Measurements from ENCODE around the gene GLA. TPM values are rescaled to one million over a fixed set of nuclear protein-coding genes. Genes with fewer than 3 reads are reported as not detected.
A peak's percentile ranks its signal among the peaks of the same experiment; 100 is the strongest.

GLA gene
- total RNA-seq, 5 donors from 2014 or later (not counting 1 experiment from before 2014, with no cell fraction given), result 11.3 to 22.5 (median 14.9) TPM

DNA sequence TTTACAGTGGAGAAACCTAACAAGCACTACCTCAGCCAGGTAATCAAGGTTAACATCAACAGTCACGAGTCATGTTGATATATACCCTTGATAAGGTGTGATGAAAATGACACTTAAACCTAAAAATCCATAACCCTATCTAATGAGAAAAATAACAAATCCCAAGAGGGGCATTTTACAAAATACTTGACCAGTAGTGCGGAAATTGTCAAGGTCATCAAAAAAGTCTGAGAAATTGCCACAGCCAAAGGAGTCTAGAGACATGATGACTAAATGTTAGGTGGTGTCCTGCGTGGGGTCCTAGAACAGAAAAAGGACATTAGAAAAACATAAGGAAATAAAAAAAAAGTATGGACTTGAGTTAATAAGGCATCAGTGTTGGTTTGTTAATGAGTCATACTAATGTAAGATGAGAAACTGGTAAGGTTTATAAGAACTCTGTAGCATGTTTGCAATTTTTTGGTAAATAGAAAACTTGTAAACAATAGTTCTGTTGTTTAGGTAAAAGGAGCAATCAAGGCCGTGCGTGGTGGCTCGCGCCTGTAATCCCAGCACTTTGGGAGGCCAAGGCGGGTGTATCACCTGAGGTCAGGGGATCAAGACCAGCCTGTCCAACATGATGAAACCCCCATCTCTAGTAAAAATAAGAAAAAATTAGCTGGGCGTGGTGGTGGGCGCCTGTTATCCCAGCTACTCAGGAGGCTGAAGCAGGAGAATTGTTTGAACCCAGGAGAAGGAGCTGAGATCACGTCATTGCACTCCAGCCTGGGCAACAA, 14.0 kb downstream of the GLA start:
- WGBS (ENCODE audit: insufficient coverage), result no CpG with 5 or more reads among the region's 11 CpGs

DNA sequence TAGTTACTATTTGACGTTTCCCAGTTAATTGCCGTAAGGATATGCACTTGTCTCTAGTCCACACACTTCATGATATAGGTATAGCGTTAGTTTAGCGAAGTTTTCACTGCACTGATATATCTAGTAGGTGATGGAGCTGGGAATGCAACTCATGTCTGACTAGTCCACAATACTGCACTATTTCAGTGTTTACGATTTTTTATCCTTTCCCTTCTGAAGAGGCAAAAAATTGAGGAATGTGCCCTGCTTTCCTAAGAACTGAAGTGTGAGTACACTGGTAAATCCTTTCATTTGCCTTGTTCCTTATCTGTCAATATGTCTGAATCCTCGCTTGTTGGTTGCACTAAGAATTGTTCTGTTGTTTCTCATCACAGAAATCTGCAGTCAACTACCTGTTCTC, 15.9 kb downstream of the GLA start:
- no peaks in the 10 kb centered on the region for H3K9me3 Mint-ChIP-seq
- H3K9me3 ChIP-seq, result no peaks in the 10 kb centered on the region
- H3K36me3 ChIP-seq (ENCODE audit: control insufficient read depth in 2 of 2, extremely low read depth in 1 of 2, insufficient read depth in 1 of 2, low read length in 1 of 2), result peaks cover 0 to 6% of the 10 kb centered on the region in 2 donors
- H3K27me3 ChIP-seq (replicated peaks in 1 of 2; ENCODE audit: control insufficient read depth in 2 of 2, extremely low read depth in 1 of 2, insufficient read depth in 2 of 2, low read length in 1 of 2), result no peaks in the 10 kb centered on the region
- no CpG with 5 or more reads among the region's 6 CpGs for WGBS (ENCODE audit: insufficient coverage)
- peak overlapping the region; percentile 17 to 65 for H3K4me3 ChIP-seq (ENCODE audit: control insufficient read depth in 1 of 2, extremely low read depth in 1 of 2, low read length in 1 of 2)
- H3K27ac Mint-ChIP-seq, result peak overlapping the region; percentile 93 to 94
- H3K4me1 ChIP-seq (ENCODE audit: control insufficient read depth in 1 of 2, extremely low read depth in 1 of 2, insufficient read depth in 2 of 2, low read length in 2 of 2), result peaks cover 5 to 11% of the 10 kb centered on the region in 2 experiments
- H3K27me3 Mint-ChIP-seq, result no peaks in the 10 kb centered on the region
- H3K27ac ChIP-seq (ENCODE audit: low read length), result peak overlapping the region; percentile 81
- DNase-seq (no peak), ATAC-seq (replicated peaks in 1 of 4) (no peak)
- POLR2A ChIA-PET, result interaction anchor here in 1 of 2 donors (0.8 kb wide), 1 partner anchor 14 kb away, joined by 3 read pairs; no protein-coding TSS in a partner anchor
- H3K4me3 Mint-ChIP-seq, result peak overlapping the region; percentile 88 to 93 (median 92)
- H3K36me3 Mint-ChIP-seq, result peaks cover 18% of the 10 kb centered on the region
- CTCF ChIA-PET, result interaction anchor here (0.5 to 0.8 kb wide), 2 partner anchors 11 to 26 kb away, joined by 3 to 4 read pairs; no protein-coding TSS in a partner anchor
- peaks cover 19 to 32% (median 30%) of the 10 kb centered on the region in 3 donors for H3K4me1 Mint-ChIP-seq

More for the DNA sequence above, 14.0 kb downstream of the GLA start:
- peaks cover 5 to 11% of the 10 kb centered on the region in 2 experiments for H3K4me1 ChIP-seq (ENCODE audit: control insufficient read depth in 1 of 2, extremely low read depth in 1 of 2, insufficient read depth in 2 of 2, low read length in 2 of 2)
- Mint-ChIP-seq H3K4me1 (peaks cover 19 to 32% (median 30%) of the 10 kb centered on the region in 3 donors), H3K36me3 (peaks cover 18% of the 10 kb centered on the region), H3K4me3 (no peak overlapping the region), H3K27ac (peak overlapping the region in 1 of 2 donors; percentile 19), H3K27me3 (no peaks in the 10 kb centered on the region), H3K9me3 (no peaks in the 10 kb centered on the region)
- H3K27me3 ChIP-seq (replicated peaks in 1 of 2; ENCODE audit: control insufficient read depth in 2 of 2, extremely low read depth in 1 of 2, insufficient read depth in 2 of 2, low read length in 1 of 2), result no peaks in the 10 kb centered on the region
- ATAC-seq (replicated peaks in 1 of 4) (no peak), DNase-seq (no peak)
- no peak overlapping the region for H3K27ac ChIP-seq (ENCODE audit: low read length)
- peaks cover 0 to 6% of the 10 kb centered on the region in 2 donors for H3K36me3 ChIP-seq (ENCODE audit: control insufficient read depth in 2 of 2, extremely low read depth in 1 of 2, insufficient read depth in 1 of 2, low read length in 1 of 2)
- POLR2A ChIA-PET, result no interaction called here
- no peaks in the 10 kb centered on the region for H3K9me3 ChIP-seq
- CTCF ChIA-PET, result interaction anchor here (0.6 to 0.9 kb wide), 3 partner anchors 25 to 82 kb away, joined by 3 to 8 read pairs (median 4); no protein-coding TSS in a partner anchor
- H3K4me3 ChIP-seq (ENCODE audit: control insufficient read depth in 1 of 2, extremely low read depth in 1 of 2, low read length in 1 of 2), result no peak overlapping the region

DNA sequence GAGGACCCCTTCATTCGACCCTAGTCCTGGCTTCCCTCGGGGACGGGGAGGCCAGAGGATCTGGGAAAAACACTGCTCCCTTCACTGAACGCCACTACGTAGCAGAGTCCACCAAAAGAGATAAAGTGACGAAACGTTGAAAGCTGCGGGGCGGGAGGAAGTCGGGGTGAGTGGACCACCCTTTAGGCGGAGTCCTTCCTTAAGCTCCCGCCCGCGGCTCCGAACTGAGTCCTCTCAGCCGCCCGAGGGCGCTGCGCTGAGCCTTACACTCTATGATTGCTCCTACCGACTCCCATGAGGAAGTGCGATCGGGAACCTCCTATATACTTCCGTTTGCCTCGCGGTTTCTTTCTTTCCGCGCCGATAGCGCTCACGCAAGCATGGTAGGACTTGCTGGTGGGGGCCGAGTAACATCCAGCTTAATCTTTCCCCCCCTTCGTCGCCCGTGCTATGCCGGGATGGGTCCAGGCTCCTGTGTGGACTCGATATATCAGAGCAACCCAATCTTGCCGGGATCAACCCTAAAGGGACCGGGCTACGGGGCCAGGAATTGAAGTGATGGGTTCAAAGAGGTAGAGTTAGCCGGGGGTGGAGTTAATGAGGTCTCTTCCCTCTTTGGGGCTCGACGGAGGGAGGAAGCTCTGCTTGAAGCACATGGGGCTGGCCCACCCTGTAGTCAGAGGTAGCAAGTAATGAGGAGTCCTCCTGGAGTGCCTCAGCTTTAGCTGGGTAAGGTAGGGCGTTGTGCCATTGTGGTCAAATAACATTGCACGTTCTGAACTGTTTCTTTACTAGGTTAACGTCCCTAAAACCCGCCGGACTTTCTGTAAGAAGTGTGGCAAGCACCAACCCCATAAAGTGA, 16.8 kb downstream of the GLA start, which contains the start of gene RPL36A:
Gene RPL36A (plus strand): TSS at position 348 of the 862 bp plus-strand sequence. CDS start 33 bp downstream, at position 381.
- Mint-ChIP-seq H3K27ac (peak within 1 kb of the TSS; percentile 93 to 94), H3K9me3 (no peaks in the 10 kb centered on the region), H3K4me3 (peak within 1 kb of the TSS; percentile 88 to 93 (median 92)), H3K4me1 (peaks cover 19 to 35% (median 30%) of the 10 kb centered on the region in 3 donors), H3K27me3 (peaks cover 0 to 4% of the 10 kb centered on the region in 2 donors), H3K36me3 (peaks cover 18% of the 10 kb centered on the region)
- no peaks in the 10 kb centered on the region for H3K9me3 ChIP-seq
- H3K4me3 ChIP-seq (ENCODE audit: control insufficient read depth in 1 of 2, extremely low read depth in 1 of 2, low read length in 1 of 2), result peak within 1 kb of the TSS; percentile 64 to 65
- WGBS (ENCODE audit: insufficient coverage), result 0% methylated on average over 7 of the region's 47 CpGs
- H3K27ac ChIP-seq (ENCODE audit: low read length), result peak within 1 kb of the TSS; percentile 81
- ATAC-seq (replicated peaks in 1 of 4), result peak; percentile 93 to 96 (median 94)
- peaks cover 5 to 11% of the 10 kb centered on the region in 2 experiments for H3K4me1 ChIP-seq (ENCODE audit: control insufficient read depth in 1 of 2, extremely low read depth in 1 of 2, insufficient read depth in 2 of 2, low read length in 2 of 2)
- CTCF ChIA-PET, result interaction anchor here (0.8 to 1.4 kb wide), 6 partner anchors 12 to 44 kb away, joined by 3 to 5 read pairs (median 4); partner anchors contain the start of gene TIMM8A (in 1 of the 2)
- H3K27me3 ChIP-seq (replicated peaks in 1 of 2; ENCODE audit: control insufficient read depth in 2 of 2, extremely low read depth in 1 of 2, insufficient read depth in 2 of 2, low read length in 1 of 2), result no peaks in the 10 kb centered on the region
- POLR2A ChIA-PET, result interaction anchor here in 1 of 2 donors (0.8 to 1.2 kb wide), 3 partner anchors 13 to 570 kb away, joined by 3 read pairs; partner anchors contain the start of genes CSTF2 and TIMM8A
- peaks cover 0 to 6% of the 10 kb centered on the region in 2 donors for H3K36me3 ChIP-seq (ENCODE audit: control insufficient read depth in 2 of 2, extremely low read depth in 1 of 2, insufficient read depth in 1 of 2, low read length in 1 of 2)
- DNase-seq, result peak; percentile 54 to 87 (median 68)

DNA sequence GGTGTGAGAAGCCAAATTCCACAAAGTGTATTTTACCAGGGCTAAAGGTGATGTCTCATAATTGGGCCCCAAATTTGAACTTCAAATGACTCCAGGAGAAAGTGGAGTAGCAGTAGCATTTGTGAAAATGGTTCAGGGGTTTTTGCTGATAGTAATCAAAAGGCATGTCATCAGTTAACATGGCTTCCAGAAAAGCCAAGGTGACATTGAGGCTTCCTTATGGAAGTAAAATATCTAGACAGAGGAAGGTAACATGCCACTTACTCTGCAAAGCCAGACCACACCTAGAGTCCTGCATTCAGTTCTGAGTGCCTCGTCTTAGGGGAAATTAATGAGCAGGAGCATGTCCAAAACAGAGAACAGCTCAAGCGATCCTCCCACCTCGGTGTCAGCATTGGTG, 19.1 kb downstream of the GLA start:
- ATAC-seq (replicated peaks in 1 of 4), result no peak
- no peak overlapping the region for H3K4me3 Mint-ChIP-seq

DNA sequence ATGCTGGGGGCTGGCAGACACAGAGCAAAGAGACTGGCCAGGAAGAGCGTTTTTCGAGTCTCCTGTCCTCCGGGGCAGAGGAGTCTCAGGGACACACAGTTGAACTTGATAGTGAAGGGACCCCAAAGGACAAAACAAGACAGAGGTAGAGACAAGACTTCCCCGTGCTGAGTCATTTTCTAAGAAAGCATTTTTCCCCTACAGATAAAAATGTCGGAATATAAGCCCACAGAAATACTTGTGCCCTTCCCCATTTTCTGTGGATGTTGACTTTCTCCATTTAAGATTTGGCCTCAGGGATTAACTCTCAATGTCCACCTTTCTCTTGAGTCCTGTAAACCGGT, 21.2 kb downstream of the GLA start:
- H3K4me3 ChIP-seq (ENCODE audit: control insufficient read depth in 1 of 2, extremely low read depth in 1 of 2, low read length in 1 of 2), result no peak overlapping the region

More for the DNA sequence above, 19.1 kb downstream of the GLA start:
- H3K27ac ChIP-seq (ENCODE audit: low read length), result no peak overlapping the region
- H3K27ac Mint-ChIP-seq, result no peak overlapping the region
- H3K4me1 Mint-ChIP-seq, result peaks cover 15 to 33% (median 30%) of the 10 kb centered on the region in 3 donors
- ChIA-PET CTCF (no interaction called here), POLR2A (interaction anchor here in 1 of 2 donors (0.6 kb wide), 1 partner anchor 92 kb away, joined by 3 read pairs; no protein-coding TSS in a partner anchor)
- H3K27me3 Mint-ChIP-seq, result peaks cover 0 to 4% of the 10 kb centered on the region in 2 donors
- no peaks in the 10 kb centered on the region for H3K27me3 ChIP-seq (replicated peaks in 1 of 2; ENCODE audit: control insufficient read depth in 2 of 2, extremely low read depth in 1 of 2, insufficient read depth in 2 of 2, low read length in 1 of 2)
- peaks cover 11% of the 10 kb centered on the region for H3K36me3 Mint-ChIP-seq
- peaks cover 0 to 2% of the 10 kb centered on the region in 2 donors for H3K36me3 ChIP-seq (ENCODE audit: control insufficient read depth in 2 of 2, extremely low read depth in 1 of 2, insufficient read depth in 1 of 2, low read length in 1 of 2)
- no peaks in the 10 kb centered on the region for H3K9me3 ChIP-seq
- no peak overlapping the region for H3K4me3 ChIP-seq (ENCODE audit: control insufficient read depth in 1 of 2, extremely low read depth in 1 of 2, low read length in 1 of 2)
- DNase-seq, result no peak
- no peaks in the 10 kb centered on the region for H3K9me3 Mint-ChIP-seq
- no CpG with 5 or more reads among the region's 3 CpGs for WGBS (ENCODE audit: insufficient coverage)
- peaks cover 5 to 11% of the 10 kb centered on the region in 2 experiments for H3K4me1 ChIP-seq (ENCODE audit: control insufficient read depth in 1 of 2, extremely low read depth in 1 of 2, insufficient read depth in 2 of 2, low read length in 2 of 2)

More for the DNA sequence above, 21.2 kb downstream of the GLA start:
- WGBS (ENCODE audit: insufficient coverage), result no CpG with 5 or more reads among the region's 6 CpGs
- no peak for DNase-seq
- Mint-ChIP-seq H3K27me3 (peaks cover 0 to 4% of the 10 kb centered on the region in 2 donors), H3K9me3 (no peaks in the 10 kb centered on the region), H3K36me3 (peaks cover 4% of the 10 kb centered on the region), H3K27ac (peak overlapping the region in 1 of 2 donors; percentile 43), H3K4me1 (peaks cover 5 to 15% (median 14%) of the 10 kb centered on the region in 3 donors), H3K4me3 (no peak overlapping the region)
- no peak overlapping the region for H3K27ac ChIP-seq (ENCODE audit: low read length)
- ATAC-seq (replicated peaks in 1 of 4), result no peak
- peaks cover under 1 to 10% of the 10 kb centered on the region in 2 experiments for H3K4me1 ChIP-seq (ENCODE audit: control insufficient read depth in 1 of 2, extremely low read depth in 1 of 2, insufficient read depth in 2 of 2, low read length in 2 of 2)
- ChIA-PET CTCF (no interaction called here), POLR2A (no interaction called here)
- no peaks in the 10 kb centered on the region for H3K9me3 ChIP-seq
- H3K36me3 ChIP-seq (ENCODE audit: control insufficient read depth in 2 of 2, extremely low read depth in 1 of 2, insufficient read depth in 1 of 2, low read length in 1 of 2), result no peaks in the 10 kb centered on the region
- H3K27me3 ChIP-seq (replicated peaks in 1 of 2; ENCODE audit: control insufficient read depth in 2 of 2, extremely low read depth in 1 of 2, insufficient read depth in 2 of 2, low read length in 1 of 2), result no peaks in the 10 kb centered on the region

All from T-cell (primary cell).